Tibial nerve (tissue), 3 donors: Measurements from ENCODE around the gene TBC1D2B.

Source experiments
- CTCF ChIP-seq, 5 experiments: fragments of 200-600 bp in 3 of 5; fragments of 450-650 bp in 2 of 5; sonication (generic) in 3 of 5; IDR thresholded peaks; one replicate each; pipeline ENCODE4 v1.5.1; 2016 to 2019; ENCODE audit warnings: antibody characterized with exemption in 5 of 5, mild to moderate bottlenecking in 3 of 5, moderate library complexity in 2 of 5
- POLR2A ChIP-seq, 2 donors: fragments of 450-650 bp; IDR thresholded peaks; one replicate each; pipeline ENCODE4 v1.6.1; 2017; ENCODE audit warnings: antibody characterized with exemption in 2 of 2, mild to moderate bottlenecking in 2 of 2, moderate library complexity in 2 of 2

- TF ChIP-seq CTCF (IDR thresholded peaks at IDR 0.05) (no peak), POLR2A (IDR thresholded peaks at IDR 0.05) (no peak)
Measured at GRCh38 chr15:78018946-78019644, 58.4 kb downstream of the TBC1D2B start.
